GM15510 (cell line): ENCODE data around the gene TRAM2.

Source experiments
- POLR2A ChIP-seq: IDR thresholded peaks from 3 replicates; pipeline ENCODE4 v1.6.1; 2011; ENCODE audit warnings: borderline replicate concordance; ENCODE audit not compliant: insufficient read length; ENCODE audit errors: extremely low read depth

TRAM2 gene

DNA sequence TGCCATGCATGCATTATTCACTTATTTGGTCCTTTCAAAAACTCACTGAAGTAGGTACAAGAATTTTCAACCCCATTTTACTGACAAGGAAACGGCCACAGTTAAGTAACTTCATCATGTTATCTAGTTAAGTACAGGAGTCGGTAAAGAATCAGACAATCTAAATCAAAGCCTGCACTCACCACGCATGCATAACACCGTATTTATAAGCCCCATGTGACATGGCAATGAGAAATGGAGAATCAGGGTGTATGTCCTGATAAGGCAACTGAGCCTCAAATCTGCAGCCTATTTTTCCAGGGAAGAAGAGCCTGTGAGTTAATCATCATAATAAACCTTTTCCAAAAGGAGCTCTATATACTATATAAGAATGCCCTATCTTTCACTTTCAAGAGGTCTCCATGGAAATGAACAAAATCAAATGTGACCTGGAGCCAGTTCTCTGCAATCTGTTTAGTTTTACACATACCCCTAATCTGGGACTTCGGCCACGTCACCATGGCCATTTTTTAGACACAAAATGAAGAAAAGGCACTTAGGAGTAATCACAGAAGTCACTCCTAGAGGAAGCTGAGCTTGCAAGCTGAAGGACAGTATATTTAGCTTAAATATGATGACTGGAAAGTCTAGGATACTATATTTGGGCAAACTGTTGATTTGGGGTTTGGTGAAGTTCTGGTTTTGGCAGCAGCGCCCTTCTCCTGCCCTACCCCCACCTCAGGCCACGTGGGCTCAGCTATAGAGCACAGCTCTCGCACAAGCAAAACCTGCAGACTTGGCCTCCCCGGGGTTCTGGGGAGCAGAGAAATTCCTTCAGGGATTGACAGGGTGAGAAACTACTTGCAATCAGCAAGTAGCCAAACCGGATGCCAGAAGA is 19.2 kb downstream of the TRAM2 start:
- no peak for TF ChIP-seq POLR2A

DNA sequence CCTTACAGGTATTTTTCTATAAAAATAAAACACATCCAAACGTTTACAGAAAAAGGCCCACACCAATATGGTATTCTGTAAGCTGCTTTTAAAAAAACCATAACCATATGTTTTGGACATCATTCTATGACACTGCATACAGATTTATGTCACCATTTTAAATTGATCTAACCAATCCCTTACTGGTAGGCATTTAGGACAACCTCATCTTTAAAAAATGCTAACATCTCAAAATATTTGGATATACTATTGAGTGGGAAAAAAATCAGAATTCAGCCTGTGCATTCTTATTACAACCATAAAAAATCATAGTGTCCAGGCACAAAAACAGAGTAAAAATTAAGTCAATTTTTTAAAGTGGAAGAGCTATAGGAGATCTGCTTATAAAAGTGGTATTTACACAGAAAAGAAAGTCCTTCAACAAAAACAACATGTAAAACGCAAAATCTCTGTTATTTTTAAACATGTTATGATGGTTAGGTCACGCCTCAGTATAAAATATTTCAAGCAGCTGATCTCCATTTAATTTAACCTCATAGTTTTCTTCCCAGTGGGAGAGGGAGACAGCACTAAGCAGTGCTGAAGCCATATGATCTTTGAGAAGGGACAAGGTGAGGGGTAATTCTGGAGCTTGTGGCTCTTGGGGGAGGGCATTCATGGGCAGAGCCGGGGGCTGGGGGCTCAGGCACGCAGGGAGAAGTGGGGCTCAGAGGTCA is 21.2 kb downstream of the TRAM2 start:
- no peak for TF ChIP-seq POLR2A

DNA sequence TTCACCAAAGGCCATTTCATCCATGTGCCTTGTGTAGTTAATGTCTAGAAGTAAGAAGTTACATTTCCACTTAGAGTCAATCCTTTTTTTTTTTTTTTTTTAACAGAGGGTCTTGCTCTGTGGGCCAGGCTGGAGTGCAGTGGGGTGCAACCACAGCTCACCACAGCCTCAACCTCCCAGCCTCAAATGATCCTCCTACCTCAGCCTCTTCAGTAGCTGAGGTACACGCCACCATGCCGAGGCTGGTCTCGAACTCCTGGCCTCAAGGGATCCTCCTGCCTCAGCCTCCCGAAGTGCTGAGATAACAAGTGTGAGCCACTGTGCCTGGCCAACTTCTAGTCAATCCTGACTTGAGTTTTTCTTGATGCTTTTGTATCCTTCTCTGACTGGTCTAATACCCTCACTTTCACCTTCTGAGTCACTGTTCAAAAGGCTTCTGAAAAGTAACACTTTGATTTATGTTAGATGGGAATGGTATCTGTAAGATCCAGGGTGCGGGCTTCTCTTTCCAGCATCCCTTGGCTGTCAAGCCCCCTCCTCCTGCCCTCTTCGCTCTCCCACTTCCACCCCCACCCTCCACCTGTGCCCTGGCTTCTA is 22.1 kb downstream of the TRAM2 start:
- TF ChIP-seq POLR2A = no peak

- TF ChIP-seq POLR2A = no peak
Observed at GRCh38 chr6:52553719-52554118, 23.1 kb downstream of the TRAM2 start.

DNA sequence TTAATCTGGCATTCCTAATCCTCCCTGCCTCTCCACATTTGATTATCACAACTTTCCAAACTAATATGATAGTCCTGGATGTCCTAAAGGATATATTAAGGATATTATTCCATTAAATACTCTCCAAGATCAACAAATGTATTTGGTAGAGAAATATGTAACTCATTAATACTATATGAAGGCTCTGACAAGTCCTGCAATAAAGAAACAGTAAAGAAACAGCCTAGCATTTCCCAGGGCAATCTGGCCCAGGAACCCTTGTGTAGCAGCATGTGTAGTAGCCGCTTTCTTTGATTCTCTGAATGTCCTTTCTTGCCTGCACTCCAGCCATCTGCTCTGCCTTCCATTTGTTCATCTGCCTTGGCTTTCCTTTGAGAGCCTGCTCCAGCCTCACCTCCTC is 23.7 kb downstream of the TRAM2 start:
- no peak for TF ChIP-seq POLR2A

GRCh38 chr6:52552278-52552643 is 24.6 kb downstream of the TRAM2 start:
- no peak for TF ChIP-seq POLR2A

GRCh38 chr6:52551483-52552277 is 25.2 kb downstream of the TRAM2 start:
- no peak for TF ChIP-seq POLR2A

DNA sequence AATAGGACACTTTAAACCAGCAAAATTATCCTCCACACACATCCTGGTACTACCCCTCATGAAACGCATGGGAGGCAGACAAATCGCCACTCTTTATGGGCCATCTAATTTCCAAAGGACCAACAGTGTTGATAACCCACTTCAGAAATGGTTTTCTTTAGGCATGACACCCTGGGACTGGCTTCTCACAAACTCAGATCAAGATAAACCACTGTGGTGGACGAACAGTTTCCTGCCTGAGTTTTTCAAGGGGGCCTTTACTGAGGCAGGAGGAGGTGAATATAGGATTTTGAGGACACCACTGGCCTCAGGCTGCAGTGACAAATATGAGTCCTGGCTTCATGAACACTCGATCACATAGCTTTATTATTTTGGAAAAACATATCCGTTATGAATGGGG is 26.0 kb downstream of the TRAM2 start:
- no peak for TF ChIP-seq POLR2A

GRCh38 chr6:52550014-52550575 is 26.8 kb downstream of the TRAM2 start:
- no peak for TF ChIP-seq POLR2A

DNA sequence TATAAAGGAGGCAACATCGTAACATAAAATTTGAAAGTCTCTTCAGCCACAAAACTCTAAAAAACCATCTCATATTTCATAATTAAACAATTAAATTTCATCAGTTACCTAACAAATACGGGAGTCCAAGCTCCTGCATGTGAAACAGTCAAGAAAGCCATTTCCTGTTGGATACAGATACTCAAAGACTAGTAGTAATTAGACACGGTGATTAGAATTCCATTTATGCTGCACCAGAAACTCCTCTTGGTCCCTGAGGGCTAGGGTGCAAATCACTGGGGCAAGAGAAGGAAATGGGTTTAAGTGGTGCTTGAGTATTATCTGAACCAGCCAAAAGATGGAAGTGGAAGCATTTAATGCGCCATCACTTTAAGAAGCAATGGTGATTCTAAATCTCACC is 27.4 kb downstream of the TRAM2 start:
- no peak for TF ChIP-seq POLR2A

DNA sequence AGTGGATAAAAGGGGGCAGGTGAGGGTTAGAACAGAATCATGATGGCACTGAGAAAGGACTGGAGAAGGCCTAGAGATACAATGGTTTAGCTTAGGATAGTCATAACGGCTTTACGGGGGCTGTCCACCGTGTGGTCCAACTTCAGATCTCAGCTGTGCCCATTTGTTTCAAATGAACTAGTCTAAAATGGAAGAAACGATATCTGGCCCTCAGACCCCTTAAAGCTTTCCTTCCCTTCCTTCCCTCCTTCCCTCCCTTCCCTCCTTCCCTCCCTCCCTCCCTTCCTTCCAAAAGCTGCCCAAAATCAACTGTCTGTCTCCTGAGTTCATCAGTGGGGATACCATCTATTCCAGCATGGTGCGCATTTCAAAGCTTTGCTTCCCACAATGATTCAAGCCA is 27.9 kb downstream of the TRAM2 start:
- TF ChIP-seq POLR2A = no peak

DNA sequence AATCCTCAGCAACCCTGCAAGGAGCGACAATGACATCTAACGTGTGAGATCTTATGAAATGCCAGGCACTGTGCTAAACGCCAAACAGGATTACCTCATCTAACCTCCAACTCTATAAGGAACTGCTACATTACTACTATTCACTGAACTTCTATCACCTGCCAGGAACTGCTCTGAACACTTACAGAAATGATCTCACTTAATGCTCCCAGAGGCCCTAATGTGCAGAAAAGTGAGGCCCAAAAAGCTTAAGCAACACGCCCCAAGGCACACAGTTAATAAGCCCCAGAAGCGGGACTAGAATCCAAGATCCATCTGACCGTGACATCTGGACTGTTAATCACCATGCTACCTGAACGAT is 28.5 kb downstream of the TRAM2 start:
- TF ChIP-seq POLR2A = no peak

- TF ChIP-seq POLR2A = no peak
Observed at GRCh38 chr6:52547647-52548352, 29.1 kb downstream of the TRAM2 start.

GRCh38 chr6:52546678-52547077 is 30.2 kb downstream of the TRAM2 start:
- no peak for TF ChIP-seq POLR2A

DNA sequence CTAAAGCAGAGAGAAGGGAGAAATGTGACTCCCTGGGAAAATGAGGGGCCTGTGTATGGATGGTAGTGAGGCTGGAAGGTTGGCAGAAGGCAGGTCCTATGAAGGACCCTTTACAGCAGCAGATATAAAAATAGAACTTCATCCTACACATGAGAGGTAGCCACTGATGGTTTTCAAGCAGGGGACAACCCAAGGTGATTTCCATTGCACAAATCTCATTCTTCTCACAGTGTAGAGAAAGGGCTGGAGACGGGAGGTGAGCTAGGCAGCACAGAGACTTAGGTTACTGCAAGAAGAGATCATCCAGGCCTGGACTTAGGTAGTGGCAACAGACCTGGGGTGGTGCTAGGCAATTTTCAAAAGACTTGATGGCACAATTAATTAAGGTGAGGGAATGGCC is 30.7 kb downstream of the TRAM2 start:
- no peak for TF ChIP-seq POLR2A
